22Rv1 (cell line): Measurements from ENCODE around the gene OPRL1.

ENCODE experiments used
- CTCF ChIP-seq: fragments of 450-650 bp; IDR thresholded peaks from 2 replicates; pipeline ENCODE4 v1.5.1; 2017; ENCODE audit warnings: mild to moderate bottlenecking
- ZFX ChIP-seq: fragments of 450-650 bp; IDR thresholded peaks from 2 replicates; pipeline ENCODE4 v1.6.1; 2017; ENCODE audit warnings: antibody characterized with exemption, borderline replicate concordance

DNA sequence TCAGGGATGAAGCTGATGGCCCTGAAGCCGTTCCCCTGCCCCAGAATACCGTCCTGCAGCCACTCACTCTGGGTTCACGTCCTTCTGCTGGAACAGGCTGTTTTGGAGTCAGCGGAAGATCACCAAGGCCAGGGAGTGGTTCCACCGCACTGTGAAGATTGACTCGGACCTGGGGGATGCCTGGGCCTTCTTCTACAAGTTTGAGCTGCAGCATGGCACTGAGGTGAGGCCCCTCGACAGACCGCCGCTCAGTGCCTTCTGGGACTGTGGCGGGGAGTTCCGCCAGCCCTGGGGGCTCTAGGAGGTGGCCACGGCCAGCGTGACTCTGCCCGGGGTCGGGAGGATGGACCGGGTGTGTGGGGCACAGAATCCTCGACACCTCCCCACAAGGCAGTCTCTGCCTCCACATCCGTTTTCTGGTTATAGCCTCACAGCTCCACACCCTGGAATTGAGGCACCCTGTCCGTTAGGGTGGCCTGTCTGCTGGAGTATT lies 48.0 kb upstream of the OPRL1 start:
- TF ChIP-seq CTCF (no peak), ZFX (no peak)
